Liver (tissue), 9 donors: ENCODE measurements around the gene COL15A1. TPM values are rescaled to one million over a fixed set of nuclear protein-coding genes. Genes with fewer than 3 reads are reported as not detected.

ENCODE experiments used
- DNase-seq: peaks from one replicate; pipeline ENCODE4 v3.0.0-alpha.2; 2017; ENCODE audit warnings: low spot score
- H3K27ac ChIP-seq, 2 donors: one replicate each; pipeline ENCODE4 v1.7.0; 2013; ENCODE audit warnings: inconsistent platforms in 2 of 2, low read length in 2 of 2, control low read depth in 1 of 2, low read depth in 1 of 2, mild to moderate bottlenecking in 1 of 2
- H3K27me3 ChIP-seq, 4 donors: one replicate each; pipeline versions ENCODE4 v1.6.1 to v1.7.0; 2013; ENCODE audit warnings: low read length in 3 of 4, inconsistent platforms in 1 of 4, mild to moderate bottlenecking in 1 of 4, moderate library complexity in 1 of 4; ENCODE audit not compliant: control insufficient read depth in 4 of 4, insufficient read depth in 4 of 4
- H3K36me3 ChIP-seq, 4 donors: one replicate each; pipeline versions ENCODE4 v1.6.1 to v1.7.0; 2013; ENCODE audit warnings: low read length in 3 of 4, mild to moderate bottlenecking in 3 of 4, low read depth in 1 of 4, moderate library complexity in 1 of 4; ENCODE audit not compliant: control insufficient read depth in 4 of 4, insufficient read depth in 3 of 4
- H3K4me1 ChIP-seq, 4 donors: one replicate each; pipeline versions ENCODE4 v1.6.1 to v1.7.0; 2013; ENCODE audit warnings: low read length in 3 of 4, mild to moderate bottlenecking in 3 of 4, moderate library complexity in 1 of 4; ENCODE audit not compliant: control insufficient read depth in 4 of 4, insufficient read depth in 4 of 4
- H3K4me3 ChIP-seq, 3 donors: one replicate each; pipeline versions ENCODE4 v1.6.1 to v1.7.0; 2013; ENCODE audit warnings: low read length in 3 of 3, control low read depth in 1 of 3, low read depth in 1 of 3, mild to moderate bottlenecking in 1 of 3
- H3K9ac ChIP-seq, 2 donors: one replicate each; pipeline ENCODE4 v1.7.0; 2013; ENCODE audit warnings: low read length in 2 of 2, mild to moderate bottlenecking in 2 of 2, moderate library complexity in 2 of 2, control low read depth in 1 of 2, low read depth in 1 of 2
- H3K9me3 ChIP-seq, 4 donors: one replicate each; pipeline versions ENCODE4 v1.6.1 to v1.7.0; 2013; ENCODE audit warnings: low read length in 3 of 4; ENCODE audit not compliant: control insufficient read depth in 4 of 4
- ATF3 ChIP-seq: IDR thresholded peaks from 2 replicates; pipeline ENCODE4 v1.6.1; 2016; ENCODE audit warnings: antibody characterized with exemption
- CTCF ChIP-seq: fragments of 150-350 bp; IDR thresholded peaks from 2 replicates; pipeline ENCODE4 v1.5.1; 2017; ENCODE audit warnings: improper control_type of control experiment, low read depth, low read length; ENCODE audit not compliant: missing input control
- EGR1 ChIP-seq, 2 donors: IDR thresholded peaks; 2 replicates each; pipeline ENCODE4 v1.6.1; 2016 to 2018; ENCODE audit warnings: antibody characterized with exemption in 2 of 2, low read depth in 2 of 2
- FOXA1 ChIP-seq: IDR thresholded peaks from 2 replicates; pipeline ENCODE4 v1.6.1; 2016; ENCODE audit warnings: antibody characterized with exemption
- FOXA2 ChIP-seq: IDR thresholded peaks from 2 replicates; pipeline ENCODE4 v1.6.1; 2016; ENCODE audit warnings: antibody characterized with exemption
- GABPA ChIP-seq, 2 donors: IDR thresholded peaks in 1 of 2; conservative IDR thresholded peaks in 1 of 2; 2 replicates each; pipeline ENCODE4 v1.6.1; 2016; ENCODE audit warnings: antibody characterized with exemption in 2 of 2, mild to moderate bottlenecking in 1 of 2, moderate library complexity in 1 of 2
- HNF4A ChIP-seq, 2 donors: conservative IDR thresholded peaks; 2 replicates each; pipeline ENCODE4 v1.6.1; 2016; ENCODE audit warnings: antibody characterized with exemption in 2 of 2, mild to moderate bottlenecking in 2 of 2
- HNF4G ChIP-seq: IDR thresholded peaks from 2 replicates; pipeline ENCODE4 v1.6.1; 2016; ENCODE audit warnings: antibody characterized with exemption
- JUND ChIP-seq, 2 donors: IDR thresholded peaks; 2 replicates each; pipeline ENCODE4 v1.6.1; 2016; ENCODE audit warnings: antibody characterized with exemption in 2 of 2
- NR2F2 ChIP-seq: IDR thresholded peaks from 2 replicates; pipeline ENCODE4 v1.6.1; 2016; ENCODE audit warnings: antibody characterized with exemption
- RAD21 ChIP-seq, 2 donors: IDR thresholded peaks; 2 replicates each; pipeline ENCODE4 v1.6.1; 2016; ENCODE audit warnings: antibody characterized with exemption in 2 of 2, mild to moderate bottlenecking in 2 of 2
- RXRA ChIP-seq, 2 donors: IDR thresholded peaks; 2 replicates each; pipeline ENCODE4 v1.6.1; 2017 to 2018; ENCODE audit warnings: antibody characterized with exemption in 2 of 2, mild to moderate bottlenecking in 1 of 2
- SP1 ChIP-seq: IDR thresholded peaks from 2 replicates; pipeline ENCODE4 v1.6.1; 2018; ENCODE audit warnings: antibody characterized with exemption, mild to moderate bottlenecking
- YY1 ChIP-seq: IDR thresholded peaks from 2 replicates; pipeline ENCODE4 v1.6.1; 2016; ENCODE audit warnings: antibody characterized with exemption, mild to moderate bottlenecking
- WGBS: extraction: QIAGEN DNeasy Blood & Tissue Kit; methylation state at CpG from one replicate; pipeline ENCODE4 v1.1.7; 2013; 5-methylcytosine and 5-hydroxymethylcytosine counted together
- polyA plus RNA-seq, 2 donors: library from polyadenylated mRNA; stranded (reverse) in 1 of 2; unstranded in 1 of 2; fragments of 200-250 nt in 1 of 2; fragments of >200 nt in 1 of 2; fragmentation: Nextera tagmentation in 1 of 2; extraction: Ambion mirVana in 1 of 2; gene quantifications; one replicate each; pipeline versions ENCODE4 v1.2.1 to v1.2.3, GENCODE V29; 2013 to 2015
- total RNA-seq, 2 donors: library from RNA; depleted of rRNA; stranded (reverse); fragments of >200 nt; gene quantifications; one replicate each; pipeline ENCODE4 v1.2.3, GENCODE V29; 2014
- TF ChIP-seq, protein P1 (sequence below): IDR thresholded peaks from 2 replicates; pipeline ENCODE4 v1.6.1; 2016; ENCODE audit warnings: antibody characterized with exemption, mild to moderate bottlenecking
- TF ChIP-seq, protein P2 (sequence below): IDR thresholded peaks from 2 replicates; pipeline ENCODE4 v1.6.1; 2016; ENCODE audit warnings: antibody characterized with exemption
- TF ChIP-seq, protein P3 (sequence below): IDR thresholded peaks from 2 replicates; pipeline ENCODE4 v1.6.1; 2016; ENCODE audit warnings: antibody characterized with exemption
- donor health status: healthy.
- donor health status: healthy.
- donor health status: healthy.
- donor health status: healthy.
- donor health status: healthy.

The COL15A1 gene
- total and polyA plus RNA-seq, 4 donors = 0.10 to 0.42 (median 0.24) TPM

DNA sequence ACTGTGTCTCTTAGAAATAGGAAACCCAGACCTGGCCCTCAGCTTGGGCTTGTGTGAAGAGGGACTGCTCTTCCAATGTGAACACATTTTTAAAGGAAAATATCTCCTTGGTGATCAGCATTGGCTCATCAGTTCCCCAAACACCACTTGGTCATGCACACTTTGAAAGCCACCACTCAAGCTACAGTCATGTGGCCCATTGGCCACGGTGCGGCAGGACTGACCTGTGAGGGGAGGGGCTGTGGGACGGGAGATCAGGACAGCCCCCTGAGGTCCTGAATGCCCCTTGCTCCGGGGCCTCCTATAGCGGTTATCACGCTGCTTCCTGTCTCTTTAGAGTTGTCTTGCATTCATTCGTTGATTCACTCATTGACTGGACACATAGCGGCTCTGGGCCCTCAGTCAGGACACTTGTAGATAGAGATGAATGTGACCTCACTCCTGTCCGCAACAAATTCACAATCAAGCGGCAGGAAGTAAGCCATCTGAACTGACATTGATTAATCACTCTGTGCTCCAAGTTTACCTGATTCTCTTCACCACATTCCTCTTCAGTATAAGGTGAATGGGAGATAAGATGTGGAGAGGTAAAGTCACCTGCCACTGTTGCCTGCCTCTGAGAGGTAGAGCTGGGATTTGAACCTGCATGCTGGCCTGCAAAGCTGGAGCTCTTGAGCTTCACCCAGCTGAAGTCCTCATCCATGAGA lies 73.1 kb downstream of the COL15A1 start:
- Histone ChIP-seq H3K27ac (no peak overlapping the region), H3K9me3 (no peaks in the 10 kb centered on the region), H3K4me1 (no peaks in the 10 kb centered on the region), H3K4me3 (no peak overlapping the region), H3K9ac (no peak overlapping the region), H3K36me3 (no peaks in the 10 kb centered on the region), H3K27me3 (no peaks in the 10 kb centered on the region)
- TF ChIP-seq FOXA1 = no peak
- no peak for TF ChIP-seq ATF3
- TF ChIP-seq RAD21 (IDR thresholded peaks at IDR 0.05) = no peak
- no peak for TF ChIP-seq FOXA2
- no peak for TF ChIP-seq RXRA (IDR thresholded peaks at IDR 0.05)
- TF ChIP-seq, protein P1, sequence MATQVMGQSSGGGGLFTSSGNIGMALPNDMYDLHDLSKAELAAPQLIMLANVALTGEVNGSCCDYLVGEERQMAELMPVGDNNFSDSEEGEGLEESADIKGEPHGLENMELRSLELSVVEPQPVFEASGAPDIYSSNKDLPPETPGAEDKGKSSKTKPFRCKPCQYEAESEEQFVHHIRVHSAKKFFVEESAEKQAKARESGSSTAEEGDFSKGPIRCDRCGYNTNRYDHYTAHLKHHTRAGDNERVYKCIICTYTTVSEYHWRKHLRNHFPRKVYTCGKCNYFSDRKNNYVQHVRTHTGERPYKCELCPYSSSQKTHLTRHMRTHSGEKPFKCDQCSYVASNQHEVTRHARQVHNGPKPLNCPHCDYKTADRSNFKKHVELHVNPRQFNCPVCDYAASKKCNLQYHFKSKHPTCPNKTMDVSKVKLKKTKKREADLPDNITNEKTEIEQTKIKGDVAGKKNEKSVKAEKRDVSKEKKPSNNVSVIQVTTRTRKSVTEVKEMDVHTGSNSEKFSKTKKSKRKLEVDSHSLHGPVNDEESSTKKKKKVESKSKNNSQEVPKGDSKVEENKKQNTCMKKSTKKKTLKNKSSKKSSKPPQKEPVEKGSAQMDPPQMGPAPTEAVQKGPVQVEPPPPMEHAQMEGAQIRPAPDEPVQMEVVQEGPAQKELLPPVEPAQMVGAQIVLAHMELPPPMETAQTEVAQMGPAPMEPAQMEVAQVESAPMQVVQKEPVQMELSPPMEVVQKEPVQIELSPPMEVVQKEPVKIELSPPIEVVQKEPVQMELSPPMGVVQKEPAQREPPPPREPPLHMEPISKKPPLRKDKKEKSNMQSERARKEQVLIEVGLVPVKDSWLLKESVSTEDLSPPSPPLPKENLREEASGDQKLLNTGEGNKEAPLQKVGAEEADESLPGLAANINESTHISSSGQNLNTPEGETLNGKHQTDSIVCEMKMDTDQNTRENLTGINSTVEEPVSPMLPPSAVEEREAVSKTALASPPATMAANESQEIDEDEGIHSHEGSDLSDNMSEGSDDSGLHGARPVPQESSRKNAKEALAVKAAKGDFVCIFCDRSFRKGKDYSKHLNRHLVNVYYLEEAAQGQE = no peak
- no peak for TF ChIP-seq EGR1 (IDR thresholded peaks at IDR 0.05; ENCODE audit: low read depth in 2 of 2)
- no peak for TF ChIP-seq HNF4G
- no peak for TF ChIP-seq HNF4A (conservative IDR thresholded peaks at IDR 0.05)
- no peak for DNase-seq
- 91% methylated on average over 10 of the region's 10 CpGs for WGBS

DNA sequence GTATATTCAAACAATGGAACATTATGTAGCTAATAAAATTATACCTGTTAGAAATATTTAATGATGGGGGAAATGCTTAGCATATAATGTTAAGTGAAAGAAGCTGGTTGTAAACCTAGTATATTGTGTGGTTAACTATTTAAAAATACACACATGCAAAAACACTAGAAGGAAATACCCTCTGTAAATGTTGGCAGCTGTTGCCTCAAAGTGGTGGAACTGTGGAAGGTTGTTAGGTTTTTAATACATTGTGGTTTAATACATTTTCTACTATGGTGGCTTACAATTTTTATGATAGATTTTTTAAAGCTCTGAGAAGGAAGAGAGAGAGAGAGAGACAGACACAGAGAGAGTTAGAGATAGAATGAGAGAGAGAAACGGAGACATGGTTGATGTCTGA lies 74.9 kb downstream of the COL15A1 start:
- 85% methylated on average over 1 of the region's 1 CpG for WGBS
- H3K9me3 ChIP-seq = no peaks in the 10 kb centered on the region
- H3K27ac ChIP-seq = no peak overlapping the region
- H3K27me3 ChIP-seq = no peaks in the 10 kb centered on the region
- no peak overlapping the region for H3K4me3 ChIP-seq
- TF ChIP-seq RAD21 (IDR thresholded peaks at IDR 0.05) = no peak
- no peak for TF ChIP-seq SP1
- TF ChIP-seq YY1 = no peak
- no peak for TF ChIP-seq FOXA2
- TF ChIP-seq CTCF = no peak
- TF ChIP-seq GABPA (IDR thresholded peaks at IDR 0.05 in 1 of 2, conservative IDR thresholded peaks at IDR 0.05 in 1 of 2) = no peak
- TF ChIP-seq, protein P2, sequence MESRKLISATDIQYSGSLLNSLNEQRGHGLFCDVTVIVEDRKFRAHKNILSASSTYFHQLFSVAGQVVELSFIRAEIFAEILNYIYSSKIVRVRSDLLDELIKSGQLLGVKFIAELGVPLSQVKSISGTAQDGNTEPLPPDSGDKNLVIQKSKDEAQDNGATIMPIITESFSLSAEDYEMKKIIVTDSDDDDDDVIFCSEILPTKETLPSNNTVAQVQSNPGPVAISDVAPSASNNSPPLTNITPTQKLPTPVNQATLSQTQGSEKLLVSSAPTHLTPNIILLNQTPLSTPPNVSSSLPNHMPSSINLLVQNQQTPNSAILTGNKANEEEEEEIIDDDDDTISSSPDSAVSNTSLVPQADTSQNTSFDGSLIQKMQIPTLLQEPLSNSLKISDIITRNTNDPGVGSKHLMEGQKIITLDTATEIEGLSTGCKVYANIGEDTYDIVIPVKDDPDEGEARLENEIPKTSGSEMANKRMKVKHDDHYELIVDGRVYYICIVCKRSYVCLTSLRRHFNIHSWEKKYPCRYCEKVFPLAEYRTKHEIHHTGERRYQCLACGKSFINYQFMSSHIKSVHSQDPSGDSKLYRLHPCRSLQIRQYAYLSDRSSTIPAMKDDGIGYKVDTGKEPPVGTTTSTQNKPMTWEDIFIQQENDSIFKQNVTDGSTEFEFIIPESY = no peak
- no peak for TF ChIP-seq FOXA1
- no peak for TF ChIP-seq ATF3
- no peak for TF ChIP-seq JUND (IDR thresholded peaks at IDR 0.05)
- TF ChIP-seq NR2F2 = no peak
- TF ChIP-seq, protein P3, sequence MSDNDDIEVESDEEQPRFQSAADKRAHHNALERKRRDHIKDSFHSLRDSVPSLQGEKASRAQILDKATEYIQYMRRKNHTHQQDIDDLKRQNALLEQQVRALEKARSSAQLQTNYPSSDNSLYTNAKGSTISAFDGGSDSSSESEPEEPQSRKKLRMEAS = no peak
- no peak for TF ChIP-seq EGR1 (IDR thresholded peaks at IDR 0.05; ENCODE audit: low read depth in 2 of 2)
- TF ChIP-seq RXRA (IDR thresholded peaks at IDR 0.05) = no peak
- no peak for TF ChIP-seq HNF4G
- TF ChIP-seq, protein P1 = no peak
- no peak for TF ChIP-seq HNF4A (conservative IDR thresholded peaks at IDR 0.05)
- no peaks in the 10 kb centered on the region for H3K36me3 ChIP-seq
- H3K4me1 ChIP-seq = no peaks in the 10 kb centered on the region
- no peak for DNase-seq
- no peak overlapping the region for H3K9ac ChIP-seq
